GM10266 (cell line): ENCODE results near the gene EPB41L2.

Experiments used
- DNase-seq: peaks from one replicate; pipeline ENCODE4 v3.0.0; 2012; ENCODE audit errors: extremely low spot score
- TF ChIP-seq, protein P1 (sequence below): IDR thresholded peaks from 2 replicates; pipeline ENCODE4 v1.5.1; 2012; ENCODE audit warnings: mild to moderate bottlenecking, low read depth; ENCODE audit not compliant: control insufficient read depth, insufficient read depth; ENCODE audit errors: missing control alignments

The EPB41L2 gene

DNA sequence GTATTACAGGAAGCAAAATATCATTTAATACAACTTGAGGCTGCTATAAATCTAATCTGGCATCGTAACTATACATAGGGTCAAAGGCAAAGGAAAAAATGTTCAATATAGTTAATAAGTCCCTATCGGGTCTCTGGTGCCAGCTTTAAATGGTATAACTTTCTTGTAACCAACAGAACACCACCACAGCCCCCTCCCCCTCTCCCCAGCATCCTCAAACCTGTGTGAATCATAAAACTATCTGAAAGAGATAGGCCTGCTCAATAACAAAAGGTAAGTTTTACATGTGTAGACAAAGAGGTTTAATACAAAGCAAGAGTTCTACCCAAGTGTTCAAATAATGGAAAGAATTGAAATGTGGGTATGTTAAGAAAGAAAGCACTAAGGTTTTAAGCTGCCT lies 223.7 kb downstream of the EPB41L2 start:
- no peak for DNase-seq
- TF ChIP-seq, protein P1, sequence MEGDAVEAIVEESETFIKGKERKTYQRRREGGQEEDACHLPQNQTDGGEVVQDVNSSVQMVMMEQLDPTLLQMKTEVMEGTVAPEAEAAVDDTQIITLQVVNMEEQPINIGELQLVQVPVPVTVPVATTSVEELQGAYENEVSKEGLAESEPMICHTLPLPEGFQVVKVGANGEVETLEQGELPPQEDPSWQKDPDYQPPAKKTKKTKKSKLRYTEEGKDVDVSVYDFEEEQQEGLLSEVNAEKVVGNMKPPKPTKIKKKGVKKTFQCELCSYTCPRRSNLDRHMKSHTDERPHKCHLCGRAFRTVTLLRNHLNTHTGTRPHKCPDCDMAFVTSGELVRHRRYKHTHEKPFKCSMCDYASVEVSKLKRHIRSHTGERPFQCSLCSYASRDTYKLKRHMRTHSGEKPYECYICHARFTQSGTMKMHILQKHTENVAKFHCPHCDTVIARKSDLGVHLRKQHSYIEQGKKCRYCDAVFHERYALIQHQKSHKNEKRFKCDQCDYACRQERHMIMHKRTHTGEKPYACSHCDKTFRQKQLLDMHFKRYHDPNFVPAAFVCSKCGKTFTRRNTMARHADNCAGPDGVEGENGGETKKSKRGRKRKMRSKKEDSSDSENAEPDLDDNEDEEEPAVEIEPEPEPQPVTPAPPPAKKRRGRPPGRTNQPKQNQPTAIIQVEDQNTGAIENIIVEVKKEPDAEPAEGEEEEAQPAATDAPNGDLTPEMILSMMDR = no peak

DNA sequence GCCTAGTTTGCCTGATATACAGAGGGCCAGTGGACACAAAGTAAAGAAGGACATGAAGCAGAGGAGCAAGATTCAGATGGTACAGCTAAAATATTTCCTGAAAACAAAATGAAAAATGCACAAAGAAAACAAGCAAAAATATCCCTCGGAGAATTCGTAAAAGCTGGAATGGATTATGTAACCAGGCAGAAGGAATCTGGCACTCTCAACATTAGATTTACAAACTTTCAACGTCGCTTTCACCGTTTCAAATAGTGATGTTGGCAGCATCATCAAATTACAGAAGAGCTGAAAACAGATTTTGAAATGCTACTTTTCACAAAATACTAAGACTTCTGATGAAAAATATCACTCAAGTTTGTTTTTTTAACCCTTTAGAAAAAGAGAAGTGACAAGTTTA lies 224.1 kb downstream of the EPB41L2 start:
- no peak for DNase-seq
- TF ChIP-seq, protein P1 = no peak

DNA sequence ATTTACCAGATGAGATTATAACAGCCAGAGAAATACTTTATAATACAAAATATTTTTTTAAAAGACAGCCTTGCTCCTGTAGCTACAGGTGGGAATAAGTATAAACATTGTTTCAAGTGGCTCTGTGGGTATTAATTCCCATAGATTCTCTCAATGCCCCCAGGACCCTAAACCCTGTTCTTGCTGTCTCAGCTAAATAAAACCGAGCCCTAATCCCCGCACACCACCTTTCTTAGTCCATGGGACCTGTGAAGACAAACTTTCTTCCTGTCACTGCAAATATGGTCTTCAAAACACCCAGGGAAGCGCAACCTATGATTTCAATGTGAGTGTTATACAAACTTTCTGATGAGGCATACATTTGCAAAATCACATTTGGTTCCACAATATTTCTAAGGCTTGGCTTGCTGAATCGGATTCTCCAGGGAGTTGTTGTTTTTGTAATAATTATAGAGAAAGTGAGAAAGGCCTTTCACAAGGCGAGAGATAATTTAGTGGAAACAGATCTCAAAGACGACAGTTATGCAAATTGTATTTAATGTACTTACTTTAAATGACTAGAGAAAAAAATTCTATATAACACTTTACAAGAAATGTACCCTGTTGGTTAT lies 224.7 kb downstream of the EPB41L2 start:
- no peak for DNase-seq
- TF ChIP-seq, protein P1 = no peak

DNA sequence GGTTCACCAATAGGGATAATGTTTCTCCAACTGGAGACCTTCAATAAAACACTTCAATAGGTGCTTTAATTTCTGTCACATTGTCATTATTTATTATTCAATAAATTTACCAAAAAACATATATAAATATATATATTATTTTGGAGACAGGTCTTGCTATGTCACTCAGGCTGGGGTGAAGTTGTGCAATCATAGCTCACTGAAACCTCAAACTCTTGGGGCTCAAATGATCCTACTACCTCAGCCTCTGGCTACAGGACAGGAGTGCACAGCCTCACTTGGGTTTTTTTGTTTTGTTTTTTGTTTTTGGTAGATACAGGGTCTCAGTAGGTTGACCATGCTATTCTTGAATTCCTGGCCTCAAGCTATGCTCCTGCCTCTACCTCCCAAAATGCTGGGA lies 226.0 kb downstream of the EPB41L2 start:
- TF ChIP-seq, protein P1 = no peak
- DNase-seq = no peak

DNA sequence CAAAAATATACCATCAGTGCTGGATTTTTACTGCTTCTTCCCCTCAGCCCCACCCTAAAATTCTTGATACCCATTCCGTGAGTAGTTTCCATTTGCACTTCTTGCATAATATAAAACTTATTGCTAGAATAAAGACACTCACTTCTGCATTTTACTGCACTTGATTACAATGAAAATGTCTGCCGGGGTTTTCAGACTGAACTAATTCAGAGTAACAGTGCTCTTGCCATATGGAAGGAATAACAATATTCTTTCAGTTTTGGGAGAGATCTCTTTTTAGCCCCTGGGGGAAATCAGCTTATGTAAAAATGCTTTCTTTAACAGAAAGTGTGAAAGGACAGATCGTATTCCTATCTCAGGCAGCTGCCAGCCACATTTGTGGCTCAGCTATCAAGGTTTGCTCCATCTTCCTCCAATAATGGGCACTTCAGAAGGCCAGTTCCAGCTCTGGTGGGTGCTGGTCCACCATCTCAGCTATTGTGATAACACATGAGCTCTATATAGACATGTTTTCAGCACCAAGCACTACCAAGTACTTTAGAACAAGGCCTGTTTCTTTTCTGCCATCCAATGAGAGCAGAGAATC lies 226.9 kb downstream of the EPB41L2 start:
- DNase-seq = no peak
- TF ChIP-seq, protein P1 = no peak

DNA sequence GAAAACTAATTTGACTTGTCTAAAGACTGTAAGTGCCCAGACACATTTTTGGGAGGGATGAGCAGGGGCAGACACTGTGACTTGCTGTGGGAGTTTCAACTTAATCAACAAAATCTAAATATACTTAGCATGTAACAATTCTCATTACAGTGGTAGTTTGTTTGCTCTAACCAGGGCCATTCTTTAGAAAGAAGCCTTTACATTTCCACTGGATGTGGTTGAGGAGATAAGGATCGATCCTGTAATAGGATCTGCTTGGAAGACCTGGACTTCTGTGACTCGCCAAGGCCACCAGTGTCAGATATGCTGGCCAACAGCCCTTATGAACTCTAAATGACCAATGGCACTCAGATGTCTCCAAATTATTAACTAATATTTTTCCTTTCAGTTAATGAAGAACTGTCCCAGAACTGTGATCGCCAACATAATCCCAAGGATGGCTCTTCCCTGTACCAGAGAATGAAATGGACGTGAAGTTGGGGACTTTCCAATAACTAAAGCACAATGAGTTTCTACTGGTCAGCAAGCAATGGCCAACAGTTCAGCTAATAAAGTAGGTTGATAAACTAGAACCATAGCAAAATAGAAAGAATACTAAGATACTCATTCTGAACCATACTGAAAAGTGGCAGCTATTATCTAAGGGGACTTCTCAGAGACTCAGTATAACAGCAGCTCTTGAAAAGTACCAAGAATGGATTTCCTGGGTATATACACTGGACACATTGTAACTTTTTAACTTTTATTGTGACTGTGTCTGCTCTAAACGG lies 228.4 kb downstream of the EPB41L2 start:
- no peak for DNase-seq
- TF ChIP-seq, protein P1 = no peak

DNA sequence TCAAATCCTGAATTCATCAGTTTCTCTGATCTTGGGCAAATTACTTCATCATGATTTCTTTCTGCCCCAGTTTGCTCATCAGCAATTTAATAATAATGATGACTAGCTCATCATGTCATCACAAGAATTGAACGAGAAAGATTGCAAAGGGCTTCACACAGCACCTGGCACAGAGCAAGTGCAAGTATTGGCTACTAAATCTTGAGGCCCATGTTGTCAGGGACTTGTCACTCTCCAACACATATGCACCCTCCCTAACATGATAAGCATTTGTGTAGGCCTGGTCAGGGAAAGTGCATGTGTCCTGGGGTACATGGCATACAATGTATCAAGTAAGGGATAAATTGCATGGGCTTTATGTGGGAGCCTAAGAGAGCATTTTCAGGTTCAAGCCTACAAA lies 229.5 kb downstream of the EPB41L2 start:
- TF ChIP-seq, protein P1 = no peak
- no peak for DNase-seq
